Measurements from ENCODE around the gene NMT1.

NMT1 gene

GRCh38 chr17:45143094-45143670, 82.1 kb downstream of the NMT1 start:
- no peak overlapping the region for H3K4me3 ChIP-seq (ENCODE audit: low read depth, low read length)
- TF ChIP-seq CTCF (IDR thresholded peaks at IDR 0.05; ENCODE audit: low read depth, low read length), result no peak

GRCh38 chr17:45143767-45144198, 82.7 kb downstream of the NMT1 start:
- TF ChIP-seq CTCF (IDR thresholded peaks at IDR 0.05; ENCODE audit: low read depth, low read length), result no peak
- peak overlapping the region; percentile 15; the same call in 1 of the 2 replicates for H3K4me3 ChIP-seq (ENCODE audit: low read depth, low read length)

- no peak for TF ChIP-seq CTCF (IDR thresholded peaks at IDR 0.05; ENCODE audit: low read depth, low read length)
- peak overlapping the region; percentile 15; the same call in 1 of the 2 replicates for H3K4me3 ChIP-seq (ENCODE audit: low read depth, low read length)
Measured at GRCh38 chr17:45144199-45145034, 83.3 kb downstream of the NMT1 start.

- TF ChIP-seq CTCF (IDR thresholded peaks at IDR 0.05; ENCODE audit: low read depth, low read length), result no peak
- H3K4me3 ChIP-seq (ENCODE audit: low read depth, low read length), result no peak overlapping the region
Measured at GRCh38 chr17:45145035-45145389, 83.9 kb downstream of the NMT1 start.

GRCh38 chr17:45146166-45146565, 85.0 kb downstream of the NMT1 start:
- no peak overlapping the region for H3K4me3 ChIP-seq (ENCODE audit: low read depth, low read length)
- TF ChIP-seq CTCF (IDR thresholded peaks at IDR 0.05; ENCODE audit: low read depth, low read length), result no peak

- peak overlapping the region; percentile 62 for H3K4me3 ChIP-seq (ENCODE audit: low read depth, low read length)
- TF ChIP-seq CTCF (IDR thresholded peaks at IDR 0.05; ENCODE audit: low read depth, low read length), result no peak
Measured at GRCh38 chr17:45146592-45146889, 85.4 kb downstream of the NMT1 start.

GRCh38 chr17:45146890-45147580, 85.9 kb downstream of the NMT1 start:
- peak overlapping the region; percentile 62 for H3K4me3 ChIP-seq (ENCODE audit: low read depth, low read length)
- no peak for TF ChIP-seq CTCF (IDR thresholded peaks at IDR 0.05; ENCODE audit: low read depth, low read length)

All from WI38 (cell line).